Stimulated activated CD4-positive, alpha-beta T cell treated with anti-CD3 and anti-CD28 coated beads, Interleukin-2, amount 100 ng/mL, for 4 hours (primary cell): ENCODE results near the gene CTCFL.

Experiments
- DNase-seq: peaks from one replicate; pipeline ENCODE4 v3.0.0-alpha.2; 2020; ENCODE audit warnings: low read depth

The CTCFL gene

DNA sequence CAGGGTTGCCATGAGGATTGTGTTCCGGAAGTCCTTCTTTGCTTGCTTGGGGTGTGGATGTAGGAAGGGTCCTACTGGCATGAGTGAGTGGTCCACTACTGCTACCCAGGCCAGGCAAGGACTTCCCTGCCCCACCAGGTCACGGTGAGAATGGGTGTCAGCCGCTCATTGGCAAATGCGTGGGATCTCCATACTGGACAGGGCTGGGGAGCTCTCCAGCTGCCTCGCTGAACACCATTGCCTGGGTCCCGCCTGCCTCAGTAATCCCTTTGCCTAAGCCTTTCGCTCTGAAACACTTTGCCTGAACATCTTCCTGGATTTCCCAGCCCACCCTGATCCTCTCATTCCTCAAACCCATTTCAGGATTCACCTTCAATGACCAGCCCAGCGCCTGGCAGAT is 59.5 kb downstream of the CTCFL start:
- DNase-seq = no peak

DNA sequence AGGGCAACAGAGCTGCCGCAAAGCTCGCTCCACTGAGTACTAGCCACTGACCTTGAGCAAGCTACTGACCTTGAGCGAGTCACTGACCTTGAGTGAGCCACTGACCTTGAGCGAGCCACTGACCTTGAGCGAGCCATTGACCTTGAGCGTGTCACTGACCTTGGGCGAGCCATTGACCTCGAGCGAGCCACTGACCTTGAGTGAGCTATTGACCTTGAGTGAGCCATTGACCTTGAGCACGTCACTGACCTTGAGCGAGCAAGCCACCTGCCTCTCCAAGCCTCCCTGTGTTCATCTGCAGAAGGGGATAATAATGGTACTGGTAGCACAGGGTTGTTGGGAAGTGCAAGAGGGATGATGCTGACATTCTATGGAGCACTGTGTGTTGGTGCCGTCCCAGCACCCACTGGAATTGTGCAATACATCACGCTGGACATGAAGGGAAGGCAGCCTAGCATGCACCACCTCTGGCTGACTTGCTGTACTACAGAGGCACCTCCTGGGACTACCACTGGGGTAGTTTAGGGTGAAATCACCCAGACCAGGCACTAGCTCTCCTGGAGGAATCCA is 60.2 kb downstream of the CTCFL start:
- DNase-seq = no peak

DNA sequence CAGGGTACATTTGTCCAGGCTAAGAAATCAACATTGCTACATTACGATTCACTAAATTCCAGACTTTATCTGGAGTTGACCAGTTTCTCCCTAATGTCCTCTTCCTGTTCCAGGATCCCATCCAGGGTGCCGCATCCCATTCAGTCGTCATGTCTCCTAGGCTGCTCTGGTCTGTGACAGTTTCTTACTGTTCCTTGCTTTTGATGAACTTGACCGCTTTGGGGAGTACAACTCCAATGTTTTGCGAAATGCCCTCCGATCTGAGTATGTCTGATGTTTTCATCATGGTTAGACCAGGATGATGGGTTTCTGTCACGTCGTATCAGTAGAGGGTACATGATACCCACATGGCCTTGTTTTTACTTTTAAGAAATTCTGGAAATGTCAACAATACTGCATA is 62.2 kb downstream of the CTCFL start:
- no peak for DNase-seq

DNA sequence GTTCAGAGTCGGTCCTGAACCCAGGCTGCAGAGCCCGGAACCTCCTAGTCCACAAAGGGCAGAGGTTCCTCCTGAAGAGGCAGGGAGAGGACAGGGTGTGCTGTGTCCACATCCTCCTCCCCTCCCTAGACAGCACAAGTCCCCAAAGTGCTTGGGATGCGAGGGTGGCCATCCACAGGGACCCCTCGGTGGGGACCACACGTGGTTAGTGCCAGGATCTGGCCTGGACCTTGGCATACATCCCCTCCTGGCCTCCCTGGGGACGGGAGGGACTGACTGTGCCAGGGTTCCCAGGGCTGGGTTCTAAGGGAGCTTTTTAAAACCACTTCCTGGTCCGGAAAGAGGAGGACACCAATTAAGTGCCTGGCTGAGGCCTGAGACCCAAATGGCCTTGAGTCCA is 63.2 kb downstream of the CTCFL start:
- DNase-seq = no peak

DNA sequence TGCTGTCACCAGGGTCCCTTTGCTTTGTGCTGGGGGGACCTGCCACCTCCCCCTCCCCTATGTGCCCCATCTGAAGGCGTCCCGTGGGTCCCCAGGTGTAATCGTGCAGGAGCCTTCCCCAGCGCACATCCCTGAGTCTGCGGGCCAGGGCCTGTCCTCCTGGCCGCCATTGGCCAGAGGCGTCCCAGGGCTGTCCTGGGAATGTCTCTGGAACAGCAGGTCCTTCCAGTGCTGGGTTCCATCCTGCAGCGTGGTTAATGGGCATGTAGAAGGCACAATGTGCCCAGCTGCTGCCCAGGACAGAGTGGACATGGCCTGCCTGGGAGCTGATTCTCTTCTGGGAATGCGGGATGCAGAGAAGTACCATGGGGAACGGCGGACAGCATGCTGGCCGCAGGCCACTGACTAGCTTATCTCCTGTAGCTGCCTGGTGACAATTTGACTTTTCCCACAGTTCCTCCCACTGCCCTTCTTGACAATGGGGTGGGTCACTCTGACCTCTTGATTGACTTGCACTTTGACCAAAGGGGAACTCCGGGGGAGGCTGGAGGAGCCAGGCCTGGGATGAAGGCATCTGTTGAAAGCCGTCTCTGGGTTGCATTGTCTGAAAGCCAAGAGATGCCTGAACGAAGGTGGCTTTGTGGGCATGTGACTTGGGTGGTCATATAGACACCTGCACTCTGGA is 64.0 kb downstream of the CTCFL start:
- no peak for DNase-seq

DNA sequence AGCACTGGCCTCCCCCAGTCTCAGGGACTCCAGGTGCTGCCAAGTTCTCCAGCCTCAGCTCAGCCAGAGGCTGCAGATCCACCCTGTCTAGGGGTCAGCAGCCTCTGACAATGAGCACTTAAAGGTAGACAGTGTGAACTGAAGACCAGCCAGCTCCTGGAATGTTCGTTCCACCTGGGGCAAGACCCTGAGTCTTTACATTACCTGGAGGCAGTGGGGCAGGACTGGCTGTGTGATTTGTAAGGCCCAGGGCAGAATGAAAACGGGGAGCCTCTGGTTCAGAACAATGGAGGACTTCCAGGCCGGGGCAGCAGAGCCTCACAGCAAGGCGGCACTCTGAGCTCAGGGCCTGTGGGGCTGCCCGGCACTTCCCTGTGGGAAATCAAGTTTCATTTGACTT is 65.0 kb downstream of the CTCFL start:
- no peak for DNase-seq

DNA sequence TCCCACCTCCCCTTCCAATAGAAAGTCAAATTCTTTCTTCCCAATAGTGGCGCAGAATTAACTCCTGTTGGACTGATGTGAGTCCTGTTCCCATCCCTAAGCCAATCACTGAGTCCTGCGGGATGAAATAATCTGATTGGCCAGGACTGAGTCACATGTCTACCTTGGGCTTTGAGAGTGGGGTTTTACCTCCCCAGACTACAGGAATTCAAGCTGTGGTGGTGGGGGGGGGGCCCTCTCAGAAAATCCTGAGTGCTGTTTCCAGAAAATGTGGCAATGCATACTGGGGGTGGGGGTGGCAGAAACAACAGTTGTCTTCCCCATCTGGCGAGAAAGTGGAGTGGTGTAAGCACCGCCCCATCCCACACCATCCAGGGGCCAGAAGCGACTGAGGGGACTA is 65.7 kb downstream of the CTCFL start:
- DNase-seq = no peak

DNA sequence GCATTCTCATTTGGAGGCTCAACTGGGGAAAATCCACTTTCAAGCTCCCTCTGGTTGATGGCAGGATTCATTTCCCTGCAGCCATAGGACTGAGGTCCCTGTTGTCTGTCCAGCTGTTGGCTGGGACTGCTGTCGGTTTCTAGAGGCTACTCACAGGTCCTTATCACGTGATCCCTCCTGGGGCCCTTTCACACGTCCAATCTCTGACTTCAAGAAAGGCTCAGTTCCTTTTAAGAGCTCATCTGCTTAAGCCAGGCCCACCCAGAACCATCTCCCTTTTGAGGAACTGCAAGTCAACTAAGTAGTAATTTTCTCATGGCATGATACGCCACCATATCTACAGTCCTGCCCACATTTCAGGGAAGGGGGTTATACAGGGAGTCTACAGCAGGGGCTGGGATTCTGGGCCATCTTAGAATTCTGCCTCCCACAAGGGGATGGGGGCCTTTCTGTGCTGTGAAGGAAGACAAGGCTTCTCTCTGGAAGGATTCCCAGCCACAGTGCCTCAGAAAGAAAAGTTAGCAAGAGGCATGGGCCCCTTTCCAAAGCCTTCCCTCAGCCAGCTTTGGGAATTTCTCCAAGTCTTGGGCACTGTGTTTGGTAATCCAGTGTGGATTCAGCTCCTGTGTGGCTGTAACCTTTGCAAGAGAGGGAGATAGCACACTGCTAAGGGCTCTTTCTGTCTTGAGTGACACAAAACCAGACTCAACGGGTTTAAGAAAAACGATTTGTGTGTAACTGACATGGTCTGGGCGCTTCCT is 66.4 kb downstream of the CTCFL start:
- DNase-seq = no peak

DNA sequence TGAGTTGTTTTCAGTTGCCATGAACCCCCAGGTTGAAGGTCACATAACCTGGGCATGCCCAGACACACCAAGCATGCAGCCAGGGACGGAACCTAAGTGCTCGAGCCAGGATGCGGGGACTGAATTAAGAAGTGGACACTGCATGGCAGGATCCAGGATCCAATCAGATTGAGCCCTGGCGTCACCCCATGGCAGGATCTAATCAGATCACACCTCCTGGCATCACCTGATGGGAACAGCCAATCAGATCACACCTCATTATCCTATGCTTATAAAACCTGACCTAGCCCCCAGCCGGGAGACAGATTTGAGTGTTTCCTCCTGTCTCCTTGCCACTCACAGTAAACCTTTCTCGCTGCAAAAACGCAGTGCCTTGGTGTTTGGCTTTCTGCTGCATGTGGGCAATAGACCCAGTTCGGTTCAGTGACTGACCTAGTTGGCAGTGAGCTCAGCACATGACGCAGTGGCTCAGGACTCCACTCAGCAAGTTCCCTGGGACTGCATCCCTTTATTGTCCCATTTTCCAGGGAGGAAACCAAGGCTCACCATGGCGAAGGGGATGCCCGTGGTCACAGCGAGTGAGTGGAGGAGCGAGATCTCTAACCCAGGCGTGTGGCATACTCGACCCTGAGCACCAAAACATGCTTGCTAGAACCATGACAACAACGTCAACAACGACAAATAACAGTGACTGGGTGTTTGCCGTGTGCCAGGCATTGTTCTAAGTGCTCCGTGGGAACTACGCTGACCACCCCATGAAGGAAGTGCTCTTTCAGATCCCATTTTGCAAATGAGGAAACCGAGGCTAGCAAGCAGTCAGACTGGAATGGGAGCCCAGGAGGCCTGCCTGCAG is 67.5 kb downstream of the CTCFL start:
- no peak for DNase-seq

DNA sequence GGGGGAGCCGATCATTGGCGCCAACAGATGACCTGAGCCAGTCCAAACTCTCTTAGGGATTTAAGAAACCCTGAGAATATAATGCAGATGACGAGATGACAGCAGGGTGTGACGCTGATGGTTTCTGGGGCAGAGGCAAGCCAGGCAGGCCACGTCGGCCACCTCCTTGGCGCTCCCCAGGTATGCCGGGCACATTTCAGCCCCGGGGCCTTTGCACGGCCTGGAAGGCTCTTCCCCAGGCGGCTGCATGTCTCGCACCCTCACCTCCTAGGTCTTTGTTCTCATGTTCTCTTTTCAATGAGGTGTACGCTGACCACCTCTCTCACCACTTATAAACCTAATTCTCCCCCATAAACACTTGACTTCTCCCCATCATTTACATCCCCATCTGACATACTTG is 68.8 kb downstream of the CTCFL start:
- no peak for DNase-seq

DNA sequence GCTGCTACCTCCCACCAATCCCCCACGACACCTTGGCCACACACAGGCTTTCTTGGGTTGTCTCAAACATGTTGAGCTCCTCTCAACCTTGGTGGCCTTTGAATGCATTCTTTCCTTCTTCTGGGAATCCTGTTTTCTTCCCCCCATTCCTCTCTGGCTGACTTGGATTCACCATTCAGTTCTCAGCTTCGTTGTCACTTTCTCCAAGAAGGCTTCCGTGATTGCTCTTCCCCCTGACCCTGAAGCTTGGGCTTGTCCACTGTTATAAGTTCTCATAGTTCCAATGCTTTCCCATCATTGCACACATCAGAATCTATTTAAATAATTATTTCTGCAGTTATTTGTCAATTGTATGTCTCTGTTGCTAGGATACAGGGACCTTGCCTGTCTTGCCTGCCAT is 69.6 kb downstream of the CTCFL start:
- no peak for DNase-seq

DNA sequence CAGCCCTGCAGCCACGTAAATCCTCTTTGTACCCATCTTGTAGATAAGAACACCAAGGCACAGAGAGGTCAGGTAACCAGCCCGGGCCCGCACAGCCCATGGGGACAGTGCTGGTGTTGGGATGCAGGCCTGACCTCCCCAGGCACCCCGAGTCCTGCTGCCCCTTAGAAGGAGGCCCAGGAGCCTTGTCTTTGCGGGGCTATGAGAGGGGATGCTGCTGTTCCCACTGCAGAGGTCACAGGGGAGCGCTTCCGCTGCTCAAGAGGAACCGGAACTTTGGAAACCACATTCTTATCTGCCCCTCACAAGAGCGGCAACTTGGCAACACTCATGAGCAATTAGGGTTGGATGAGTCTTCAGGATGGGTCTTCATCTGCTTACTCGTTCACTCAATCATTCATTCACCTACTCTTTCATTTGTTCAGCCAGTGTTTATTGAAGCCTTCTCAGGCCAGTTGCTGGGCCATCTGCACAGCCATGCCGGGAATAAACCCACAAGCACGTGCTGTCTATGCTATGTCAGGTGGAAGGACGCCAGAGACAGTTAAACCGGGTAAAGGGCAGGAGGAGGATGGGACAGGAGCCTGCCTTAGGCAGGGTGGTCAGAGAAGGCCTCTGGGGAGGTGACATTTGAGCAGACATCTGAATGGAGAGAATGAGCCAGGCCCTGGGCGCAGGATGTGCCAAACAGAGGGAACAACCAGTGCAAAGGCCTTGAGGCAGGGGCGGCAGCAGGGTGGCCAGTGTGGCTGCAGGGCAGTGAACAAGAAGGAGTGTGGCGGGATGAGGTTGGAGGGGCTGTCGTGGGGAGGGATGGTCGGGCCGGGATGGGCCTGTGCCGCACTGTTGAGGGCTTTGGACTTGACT is 72.9 kb downstream of the CTCFL start:
- DNase-seq = no peak

DNA sequence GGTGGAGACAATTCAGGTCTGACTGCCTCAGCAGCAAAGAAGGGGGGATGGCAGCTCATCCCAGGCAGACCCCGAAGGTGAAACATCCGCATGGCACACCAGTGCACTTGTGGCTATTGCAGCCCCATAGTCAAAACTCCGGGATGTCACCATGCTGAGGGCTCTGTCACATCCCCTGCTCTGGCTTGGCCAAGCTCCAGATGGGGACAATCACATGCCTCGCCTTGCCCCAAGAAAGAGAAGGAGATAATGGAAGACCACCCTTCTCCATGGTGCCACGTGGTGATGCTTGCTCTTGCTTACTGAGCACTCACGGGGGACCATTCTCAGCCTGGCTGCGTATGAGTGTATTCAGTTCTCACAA is 73.5 kb downstream of the CTCFL start:
- no peak for DNase-seq

DNA sequence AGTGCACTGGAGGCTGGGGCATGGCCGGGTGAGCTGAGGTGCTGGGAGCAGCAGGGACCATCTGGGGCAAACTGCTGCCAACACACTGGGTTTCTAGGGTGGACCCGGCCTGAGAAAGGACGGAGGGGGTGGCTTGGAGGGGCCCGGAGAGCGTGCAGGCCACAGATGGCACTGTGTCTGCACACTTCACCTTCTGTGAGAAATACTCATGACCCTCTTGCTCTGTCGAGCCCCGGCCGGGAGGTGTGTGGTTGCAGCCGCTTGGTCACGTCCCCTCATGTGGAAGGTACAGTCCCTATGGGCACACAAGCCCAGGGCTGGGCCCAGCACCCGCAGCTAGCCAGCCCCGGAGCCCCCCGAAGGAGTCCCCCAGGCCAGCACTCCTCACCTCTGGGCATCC is 74.0 kb downstream of the CTCFL start:
- DNase-seq = no peak

DNA sequence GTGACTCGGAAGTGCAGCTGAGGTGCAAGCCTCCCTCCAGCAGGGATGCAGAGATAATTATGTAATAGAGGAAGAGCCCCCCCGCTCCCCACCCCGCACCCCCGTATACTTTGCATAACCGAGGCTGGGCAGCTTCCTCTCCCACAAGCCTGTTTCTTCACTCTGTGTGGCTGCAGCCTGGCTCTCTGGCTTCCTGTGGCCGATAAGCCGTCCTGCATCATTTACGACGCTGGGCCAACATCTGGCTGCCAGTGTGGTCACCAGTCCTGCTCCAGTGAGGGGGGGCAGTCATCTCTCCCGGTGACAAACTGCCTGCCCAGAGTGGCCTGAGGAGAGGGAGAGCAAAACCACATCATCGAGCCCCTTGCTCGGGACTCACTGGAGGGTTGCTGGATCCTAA is 74.5 kb downstream of the CTCFL start:
- DNase-seq = no peak

DNA sequence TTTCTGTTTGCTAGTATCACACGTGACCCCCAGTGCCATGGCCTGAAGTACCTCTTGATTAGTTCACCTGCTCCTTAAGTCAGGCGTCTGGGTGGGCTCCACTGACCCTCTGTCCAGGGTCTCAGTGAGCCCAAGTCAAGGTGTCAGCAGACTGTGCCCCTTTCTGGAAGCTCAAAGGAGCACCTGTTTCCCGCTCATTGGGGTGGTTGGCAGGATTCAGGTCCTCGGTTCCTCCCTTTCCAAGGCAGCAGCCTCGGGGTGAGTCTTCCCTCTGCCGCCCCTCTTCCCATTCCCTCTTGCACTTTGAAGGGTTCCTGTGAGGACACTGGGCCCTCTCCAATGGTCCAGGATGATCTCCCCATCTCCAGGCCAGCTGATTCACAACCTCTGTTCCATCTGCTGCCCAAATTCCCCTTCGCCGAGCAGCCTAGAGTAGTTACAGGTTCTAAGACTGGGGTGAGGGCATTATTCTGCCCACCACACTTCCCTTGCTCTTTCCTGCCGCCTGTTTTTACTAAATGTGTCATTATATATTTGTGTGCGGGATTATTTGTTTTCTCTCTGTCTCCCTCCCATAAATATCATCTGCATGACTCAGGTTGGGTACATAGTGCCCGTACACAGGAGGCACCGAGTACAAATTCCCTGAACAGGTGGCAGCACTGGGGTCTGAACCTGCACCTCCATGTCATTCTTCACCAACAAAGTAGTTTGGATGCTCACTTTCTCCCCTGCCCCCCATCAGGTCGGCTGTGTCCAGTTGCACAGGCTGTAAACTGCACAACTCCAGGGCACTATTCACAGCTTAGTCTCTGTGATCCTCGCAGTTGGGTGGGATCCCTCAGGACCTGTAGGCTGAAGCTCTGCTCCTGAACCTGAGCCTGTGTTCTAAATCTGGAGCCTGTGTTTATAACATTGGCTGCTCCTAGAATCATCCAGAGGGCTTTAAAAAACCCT is 75.3 kb downstream of the CTCFL start:
- DNase-seq = no peak

DNA sequence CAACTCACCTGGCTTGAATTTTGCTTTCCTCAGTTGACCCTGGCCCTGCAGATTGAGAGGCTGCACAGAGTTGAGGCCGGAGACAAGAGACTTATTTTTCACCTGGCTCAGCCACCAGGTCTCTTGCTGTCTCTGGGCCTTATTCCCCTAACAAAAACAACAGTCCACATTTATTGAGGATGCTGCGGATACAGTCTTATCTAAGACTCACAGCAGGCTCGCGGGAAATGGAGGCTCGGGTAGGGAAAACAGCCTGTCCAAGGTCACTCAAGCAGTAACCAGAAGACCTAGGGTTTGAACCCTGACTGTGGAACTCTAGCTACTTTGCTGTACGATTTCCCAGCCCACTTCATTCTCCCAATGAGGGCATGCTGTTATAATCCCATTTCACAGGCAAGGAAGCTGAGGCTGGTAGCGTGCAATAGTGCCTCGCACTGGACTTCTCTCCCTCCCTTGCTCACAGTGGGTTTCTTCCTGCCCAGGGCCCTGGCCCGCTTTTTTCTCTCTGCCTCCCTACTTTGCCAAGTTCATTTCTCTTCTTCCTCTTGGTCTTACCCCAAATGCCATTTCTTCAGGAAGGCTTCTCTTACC is 76.1 kb downstream of the CTCFL start:
- no peak for DNase-seq
